Stimulated activated CD8-positive, alpha-beta memory T cell treated with anti-CD3 and anti-CD28 coated beads, Interleukin-15, amount 100 ng/mL, for 1 hour (primary cell): ENCODE results near the gene FOXL3.

Source experiments
- DNase-seq: peaks from one replicate; pipeline ENCODE4 v3.0.0-alpha.2; 2020; ENCODE audit warnings: low read depth

The FOXL3 gene

GRCh38 chr7:266851-267840 is 22.8 kb upstream of the FOXL3 start:
- DNase-seq = no peak

- DNase-seq = no peak
Measured at GRCh38 chr7:268991-269390, 21.0 kb upstream of the FOXL3 start.

- no peak for DNase-seq
Measured at GRCh38 chr7:269721-270120, 20.2 kb upstream of the FOXL3 start.

- no peak for DNase-seq
Measured at GRCh38 chr7:270351-270983, 19.5 kb upstream of the FOXL3 start.

GRCh38 chr7:271266-272107 is 18.5 kb upstream of the FOXL3 start:
- DNase-seq = no peak

- no peak for DNase-seq
Measured at GRCh38 chr7:272108-272615, 17.8 kb upstream of the FOXL3 start.

GRCh38 chr7:272631-273030 is 17.3 kb upstream of the FOXL3 start:
- DNase-seq = no peak

- no peak for DNase-seq
Measured at GRCh38 chr7:273327-273726, 16.6 kb upstream of the FOXL3 start.

- DNase-seq = no peak
Measured at GRCh38 chr7:274266-274665, 15.7 kb upstream of the FOXL3 start.

- DNase-seq = no peak
Measured at GRCh38 chr7:276230-276835, 13.6 kb upstream of the FOXL3 start.

GRCh38 chr7:277228-277627 is 12.7 kb upstream of the FOXL3 start:
- no peak for DNase-seq

GRCh38 chr7:278081-278480 is 11.9 kb upstream of the FOXL3 start:
- DNase-seq = no peak

- no peak for DNase-seq
Measured at GRCh38 chr7:279821-280220, 10.1 kb upstream of the FOXL3 start.

GRCh38 chr7:280461-280860 is 9.5 kb upstream of the FOXL3 start:
- DNase-seq = no peak

- no peak for DNase-seq
Measured at GRCh38 chr7:281637-282036, 8.3 kb upstream of the FOXL3 start.

GRCh38 chr7:282621-283020 is 7.3 kb upstream of the FOXL3 start:
- DNase-seq = no peak

- DNase-seq = no peak
Measured at GRCh38 chr7:284762-285722, 4.9 kb upstream of the FOXL3 start.

- DNase-seq = no peak
Measured at GRCh38 chr7:285731-286130, 4.2 kb upstream of the FOXL3 start.

GRCh38 chr7:286266-286665 is 3.7 kb upstream of the FOXL3 start:
- DNase-seq = no peak

- no peak for DNase-seq
Measured at GRCh38 chr7:288671-289101, 1.3 kb upstream of the FOXL3 start.
